Common myeloid progenitor, CD34-positive (primary cell): ENCODE measurements around the gene FPR2.

Source experiments
- CTCF ChIA-PET: fragments of 350-600 bp; sonication (Branson Sonifier 250); formaldehyde crosslinking; loops from one replicate; lab custom pipeline; 2021; ENCODE audit warnings: antibody characterized with exemption; lab: Charles Lee
- POLR2A ChIA-PET: fragments of 350-600 bp; sonication (Branson Sonifier 250); formaldehyde crosslinking; loops from one replicate; lab custom pipeline; 2021; ENCODE audit warnings: antibody characterized with exemption; lab: Charles Lee
- DNase-seq, 3 donors: peaks; one replicate each; pipeline versions ENCODE4 v3.0.0 to v3.0.0-alpha.2; 2013
- H3K27ac ChIP-seq, 2 experiments: 1 replicate in 1 of 2; 2 replicates in 1 of 2; pipeline ENCODE4 v1.7.0; 2013; ENCODE audit warnings: inconsistent platforms in 2 of 2, low read length in 2 of 2, mild to moderate bottlenecking in 2 of 2, low read depth in 1 of 2, moderate library complexity in 1 of 2; ENCODE audit not compliant: severe bottlenecking in 2 of 2, insufficient read depth in 1 of 2, poor library complexity in 1 of 2
- H3K27me3 ChIP-seq, 5 experiments: replicated peaks in 2 of 5; 1 replicate in 3 of 5; 2 replicates in 2 of 5; pipeline versions ENCODE4 v1.6.1 to v1.7.0; 2013; ENCODE audit warnings: low read length in 4 of 5, mild to moderate bottlenecking in 2 of 5, moderate library complexity in 2 of 5, inconsistent platforms in 1 of 5; ENCODE audit not compliant: insufficient read depth in 5 of 5, control insufficient read depth in 4 of 5
- H3K36me3 ChIP-seq, 4 experiments: 1 replicate in 2 of 4; 2 replicates in 2 of 4; pipeline versions ENCODE4 v1.6.1 to v1.7.0; 2013; ENCODE audit warnings: low read length in 3 of 4, control low read depth in 1 of 4, mild to moderate bottlenecking in 1 of 4; ENCODE audit not compliant: control insufficient read depth in 4 of 4, insufficient read depth in 4 of 4
- H3K4me1 ChIP-seq, 4 experiments: 1 replicate in 3 of 4; 2 replicates in 1 of 4; pipeline versions ENCODE4 v1.6.1 to v1.7.1; 2013; ENCODE audit warnings: low read length in 3 of 4, mild to moderate bottlenecking in 3 of 4, control low read depth in 1 of 4, inconsistent platforms in 1 of 4, moderate library complexity in 1 of 4; ENCODE audit not compliant: control insufficient read depth in 4 of 4, insufficient read depth in 4 of 4; ENCODE audit errors: control extremely low read depth in 1 of 4
- H3K4me3 ChIP-seq, 7 experiments: 1 replicate in 4 of 7; 2 replicates in 3 of 7; pipeline versions ENCODE4 v1.5.1 to v1.7.0; 2013; ENCODE audit warnings: mild to moderate bottlenecking in 7 of 7, low read length in 6 of 7, moderate library complexity in 6 of 7, inconsistent platforms in 2 of 7, low read depth in 2 of 7, control low read depth in 1 of 7; ENCODE audit not compliant: insufficient read depth in 4 of 7, control insufficient read depth in 1 of 7; ENCODE audit errors: extremely low read depth in 1 of 7
- H3K9me3 ChIP-seq, 5 experiments: 1 replicate in 4 of 5; 2 replicates in 1 of 5; pipeline versions ENCODE4 v1.6.1 to v1.7.1; 2013; ENCODE audit warnings: low read length in 4 of 5, mild to moderate bottlenecking in 2 of 5, inconsistent platforms in 1 of 5, low read depth in 1 of 5, moderate library complexity in 1 of 5; ENCODE audit not compliant: control insufficient read depth in 4 of 5, insufficient read depth in 2 of 5; ENCODE audit errors: control extremely low read depth in 1 of 5
- WGBS: methylation state at CpG from one replicate; pipeline ENCODE4 v1.1.5; 2013; ENCODE audit not compliant: insufficient coverage; 5-methylcytosine and 5-hydroxymethylcytosine counted together

Gene FPR2

DNA sequence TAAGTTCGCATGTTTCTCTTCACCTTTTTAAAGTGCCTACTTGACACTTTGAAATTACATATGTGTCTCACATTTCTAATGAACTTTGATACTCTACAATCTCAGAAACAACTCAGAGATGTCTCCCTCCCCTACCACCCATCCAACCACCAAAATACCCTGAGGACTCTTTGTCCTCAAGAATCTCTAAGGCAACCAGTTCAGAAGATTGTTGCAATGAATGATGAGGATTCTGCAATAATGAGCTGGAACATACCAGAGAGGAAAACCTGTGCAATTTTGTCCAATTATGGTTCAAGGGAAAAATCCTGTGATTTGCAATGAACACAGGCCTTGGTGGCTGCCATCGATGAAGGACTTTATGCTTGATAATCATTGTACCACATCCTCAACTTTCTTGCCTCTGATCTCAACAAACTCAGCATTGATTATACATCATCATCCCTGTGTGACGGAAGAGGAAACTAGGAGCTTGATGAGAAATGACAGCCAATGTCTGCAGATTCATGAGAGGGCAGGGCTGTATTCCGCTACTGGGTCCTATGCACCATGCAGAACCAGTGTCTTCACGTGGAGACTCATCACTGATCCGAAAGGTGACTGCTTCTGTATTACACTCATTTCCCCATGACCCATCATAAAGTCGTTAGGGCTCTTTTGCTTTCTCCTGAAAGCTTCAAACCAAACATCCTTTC is 10.4 kb upstream of the FPR2 start:
- DNase-seq: no peak
- Histone ChIP-seq H3K36me3 (no peaks in the 10 kb centered on the region), H3K27me3 (peaks cover 0 to 2% (median 0%) of the 10 kb centered on the region in 5 experiments), H3K4me1 (peaks cover 0 to 12% (median 0%) of the 10 kb centered on the region in 4 experiments), H3K9me3 (peaks cover 0 to 2% (median 0%) of the 10 kb centered on the region in 5 experiments), H3K4me3 (peak overlapping the region in 1 of 7 experiments; percentile 59), H3K27ac (no peak overlapping the region)
- CTCF ChIA-PET: no interaction called here
- POLR2A ChIA-PET: no interaction called here
- WGBS: 90% methylated on average over 6 of the region's 7 CpGs

DNA sequence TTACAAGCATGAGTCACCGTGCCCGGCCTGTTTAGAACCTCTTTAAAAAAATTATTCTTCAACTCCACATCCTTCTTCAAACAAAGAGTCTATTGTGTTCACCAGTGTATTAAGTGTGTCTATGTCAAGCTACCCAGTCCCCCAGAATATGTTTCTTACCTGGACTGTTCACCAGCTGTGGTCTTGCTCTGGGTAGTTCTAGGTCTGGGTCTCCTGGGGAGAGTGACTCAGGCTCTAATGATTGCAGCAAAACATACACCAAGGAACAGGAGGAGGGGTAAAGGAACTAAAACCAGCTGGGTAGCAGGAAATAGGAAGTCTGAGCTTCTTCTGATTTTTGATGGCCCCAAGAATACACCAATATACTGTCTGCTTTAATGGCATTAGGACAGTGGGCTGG is 9.3 kb upstream of the FPR2 start, which contains the start of gene FPR1:
TSS of gene FPR1 (minus strand) at position 224 of the 400 bp plus-strand sequence. CDS start 4,884 bp downstream, outside the sequence.
- ChIA-PET CTCF (interaction anchor here (1.2 to 1.3 kb wide), 3 partner anchors 9 to 26 kb away, joined by 3 to 4 read pairs (median 4); no protein-coding TSS in a partner anchor), POLR2A (interaction anchor here (1.1 kb wide), 1 partner anchor 13 kb away, joined by 3 read pairs; no protein-coding TSS in a partner anchor)
- Histone ChIP-seq H3K4me1 (peaks cover 0 to 12% (median 0%) of the 10 kb centered on the region in 4 experiments), H3K4me3 (peak within 1 kb of the TSS in 1 of 7 experiments; percentile 59), H3K9me3 (peaks cover 0 to 2% (median 0%) of the 10 kb centered on the region in 5 experiments), H3K27ac (no peak within 1 kb of the TSS), H3K27me3 (no peaks in the 10 kb centered on the region), H3K36me3 (no peaks in the 10 kb centered on the region)
- no CpG with 5 or more reads among the region's 2 CpGs for WGBS
- peak in 1 of 3 donors; percentile 25 for DNase-seq

DNA sequence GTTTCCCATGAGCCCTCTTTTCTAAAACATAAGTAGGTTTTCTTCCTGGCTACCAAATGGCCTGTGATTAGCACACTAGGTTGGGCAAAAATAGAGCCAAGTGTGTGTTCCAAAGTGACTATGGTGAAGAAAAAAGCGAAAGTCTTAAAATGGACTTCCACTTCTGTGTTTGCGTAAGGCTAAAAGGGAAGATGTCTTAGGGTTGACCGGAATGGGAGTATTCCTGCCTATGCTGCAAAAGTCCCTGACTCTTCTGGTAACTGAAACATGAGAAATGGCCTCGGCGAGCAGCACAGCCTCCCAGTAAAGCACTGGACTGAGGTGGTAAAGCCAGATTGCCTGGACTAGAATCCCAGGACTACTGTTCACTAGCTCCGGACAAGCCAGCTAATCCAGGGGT is 6.9 kb upstream of the FPR2 start:
- ChIA-PET CTCF (no interaction called here), POLR2A (no interaction called here)
- 98% methylated on average over 6 of the region's 6 CpGs for WGBS
- Histone ChIP-seq H3K9me3 (peaks cover 0 to 2% (median 0%) of the 10 kb centered on the region in 5 experiments), H3K27me3 (no peaks in the 10 kb centered on the region), H3K27ac (no peak overlapping the region), H3K4me1 (peaks cover 0 to 12% (median 0%) of the 10 kb centered on the region in 4 experiments), H3K4me3 (no peak overlapping the region), H3K36me3 (no peaks in the 10 kb centered on the region)
- no peak for DNase-seq

DNA sequence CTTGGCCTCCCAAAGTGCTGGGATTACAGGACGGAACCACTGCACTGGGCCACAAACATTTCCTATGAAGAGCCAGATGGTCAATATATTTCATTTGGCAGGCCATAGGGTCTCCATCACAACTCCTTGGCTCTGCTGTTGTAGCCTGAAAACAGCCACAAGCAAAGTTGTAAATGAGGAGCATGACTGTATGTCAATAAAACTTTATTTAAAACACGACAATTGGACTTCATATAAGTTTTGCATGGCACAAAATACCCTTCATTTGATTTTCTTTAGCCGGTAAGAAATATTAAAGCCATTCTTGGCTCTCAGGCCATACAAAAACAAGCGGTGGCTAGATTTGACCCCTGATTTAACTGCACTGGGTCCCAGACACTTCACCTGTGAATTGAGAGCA is 6.2 kb upstream of the FPR2 start:
- H3K27ac ChIP-seq: no peak overlapping the region
- peaks cover 0 to 12% (median 0%) of the 10 kb centered on the region in 4 experiments for H3K4me1 ChIP-seq
- WGBS: 91% methylated on average over 4 of the region's 4 CpGs
- H3K36me3 ChIP-seq: no peaks in the 10 kb centered on the region
- H3K27me3 ChIP-seq: no peaks in the 10 kb centered on the region
- ChIA-PET CTCF (no interaction called here), POLR2A (no interaction called here)
- H3K9me3 ChIP-seq: peaks cover 0 to 2% (median 0%) of the 10 kb centered on the region in 5 experiments
- DNase-seq: no peak
- no peak overlapping the region for H3K4me3 ChIP-seq

DNA sequence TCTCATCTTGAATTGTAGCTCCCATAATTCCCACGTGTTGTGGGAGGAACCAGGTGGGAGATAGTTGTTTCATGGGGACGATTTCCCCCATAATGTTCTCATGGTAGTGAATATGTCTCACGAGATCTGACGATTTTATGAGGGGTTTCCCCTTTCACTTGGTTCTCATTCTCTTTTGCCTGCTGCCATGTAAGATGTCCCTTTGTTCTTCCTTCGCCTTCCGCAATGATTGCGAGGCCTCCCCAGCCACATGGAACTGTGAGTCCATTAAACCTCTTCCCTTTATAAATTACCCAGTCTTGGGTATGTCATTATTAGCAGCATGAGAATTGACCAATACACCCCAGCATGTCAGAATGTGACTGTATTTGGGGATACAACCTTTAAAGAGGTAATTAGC is 5.4 kb upstream of the FPR2 start:
- DNase-seq: no peak
- no peak overlapping the region for H3K4me3 ChIP-seq
- no peaks in the 10 kb centered on the region for H3K36me3 ChIP-seq
- ChIA-PET CTCF (interaction anchor here (1.2 kb wide), 1 partner anchor 51 kb away, joined by 3 read pairs; no protein-coding TSS in a partner anchor), POLR2A (no interaction called here)
- peaks cover 0 to 2% (median 0%) of the 10 kb centered on the region in 5 experiments for H3K9me3 ChIP-seq
- WGBS: 96% methylated on average over 6 of the region's 7 CpGs
- peaks cover 0 to 12% (median 0%) of the 10 kb centered on the region in 4 experiments for H3K4me1 ChIP-seq
- no peaks in the 10 kb centered on the region for H3K27me3 ChIP-seq
- H3K27ac ChIP-seq: no peak overlapping the region

DNA sequence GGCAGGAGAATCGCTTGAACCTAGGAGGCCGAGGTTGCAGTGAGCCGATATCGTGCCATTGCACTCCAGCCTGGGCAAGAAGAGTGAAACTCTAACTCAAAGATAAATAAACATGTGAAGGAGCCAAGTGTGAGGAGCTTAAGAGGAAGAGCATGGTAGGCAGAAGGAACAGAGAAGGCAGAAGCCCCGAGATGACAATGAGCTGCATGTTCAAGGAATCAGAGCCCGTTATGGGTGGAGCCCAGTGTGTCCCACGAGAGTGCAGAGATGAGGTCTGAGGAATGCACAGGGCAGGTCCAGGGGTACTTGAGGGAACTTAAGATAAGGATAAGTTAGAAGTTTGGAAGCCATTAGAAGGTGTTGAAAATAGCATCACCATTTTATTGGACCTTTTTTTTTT is 716 bp downstream of the FPR2 start:
- no peaks in the 10 kb centered on the region for H3K9me3 ChIP-seq
- H3K4me1 ChIP-seq: peaks cover 6 to 40% (median 10%) of the 10 kb centered on the region in 4 experiments
- no peak overlapping the region for H3K27ac ChIP-seq
- CTCF ChIA-PET: interaction anchor here (0.7 to 0.9 kb wide), 2 partner anchors 16 to 378 kb away, joined by 3 read pairs; partner anchors contain the start of gene ZNF616
- POLR2A ChIA-PET: no interaction called here
- no peaks in the 10 kb centered on the region for H3K36me3 ChIP-seq
- peaks cover 0 to 8% (median 0%) of the 10 kb centered on the region in 5 experiments for H3K27me3 ChIP-seq
- 98% methylated on average over 7 of the region's 7 CpGs for WGBS
- no peak overlapping the region for H3K4me3 ChIP-seq
- no peak for DNase-seq

DNA sequence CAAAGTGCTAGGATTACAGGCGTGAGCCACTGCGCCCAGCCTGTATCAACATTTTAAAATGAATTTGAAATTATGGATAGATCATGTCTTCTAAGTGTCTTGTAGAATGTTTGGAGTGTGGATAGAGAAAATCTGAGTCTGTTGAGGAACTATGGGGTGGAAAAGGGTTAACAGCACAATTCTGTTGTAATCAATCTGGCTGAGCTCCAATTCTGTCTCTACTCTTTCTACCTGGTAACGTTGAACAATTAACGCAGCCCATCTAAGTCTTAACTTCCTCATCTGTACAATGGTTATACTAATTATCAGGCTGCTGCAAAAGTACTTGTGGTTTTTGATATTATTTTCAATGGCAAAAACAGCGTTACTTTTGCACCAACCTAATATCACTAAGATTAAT is 4.1 kb downstream of the FPR2 start:
- H3K27ac ChIP-seq: no peak overlapping the region
- POLR2A ChIA-PET: interaction anchor here (1.4 kb wide), 1 partner anchor 13 kb away, joined by 3 read pairs; the partner anchor contains the start of gene FPR1
- CTCF ChIA-PET: interaction anchor here (2.0 kb wide), 1 partner anchor 12 kb away, joined by 4 read pairs; no protein-coding TSS in a partner anchor
- H3K36me3 ChIP-seq: peaks cover 0 to 5% (median 0%) of the 10 kb centered on the region in 4 experiments
- H3K27me3 ChIP-seq: peaks cover 0 to 8% (median 0%) of the 10 kb centered on the region in 5 experiments
- 100% methylated on average over 2 of the region's 5 CpGs for WGBS
- DNase-seq: peak in 1 of 3 donors; percentile 15
- H3K4me3 ChIP-seq: no peak overlapping the region
- peaks cover 0 to 4% (median 0%) of the 10 kb centered on the region in 5 experiments for H3K9me3 ChIP-seq
- peaks cover 6 to 64% (median 14%) of the 10 kb centered on the region in 4 experiments for H3K4me1 ChIP-seq
